Mesendoderm (in vitro differentiated cells): ENCODE data around the gene FGF2.

ENCODE experiments used
- DNase-seq: peaks from one replicate; pipeline ENCODE4 v3.0.0; 2013
- H2AK5ac ChIP-seq: 2 replicates; pipeline ENCODE4 v1.6.1; 2013; ENCODE audit warnings: low read length, inconsistent platforms
- H2BK120ac ChIP-seq: 2 replicates; pipeline ENCODE4 v1.6.1; 2013; ENCODE audit warnings: low read depth, mild to moderate bottlenecking, low read length, moderate library complexity, mixed read lengths
- H2BK15ac ChIP-seq: replicated peaks from 2 replicates; pipeline ENCODE4 v1.6.1; 2013; ENCODE audit warnings: low read depth, mild to moderate bottlenecking, moderate library complexity
- H2BK5ac ChIP-seq: 2 replicates; pipeline ENCODE4 v1.6.1; 2013; ENCODE audit warnings: low read length, inconsistent platforms
- H3K18ac ChIP-seq: 2 replicates; pipeline ENCODE4 v1.6.1; 2013; ENCODE audit warnings: mild to moderate bottlenecking, low read length, mixed read lengths
- H3K23ac ChIP-seq: one replicate; pipeline ENCODE4 v1.6.1; 2013; ENCODE audit warnings: low read length
- H3K27ac ChIP-seq: 2 replicates; pipeline ENCODE4 v1.5.1; 2013; ENCODE audit warnings: low read depth, mild to moderate bottlenecking, inconsistent platforms, low read length, moderate library complexity
- H3K27me3 ChIP-seq: 2 replicates; pipeline ENCODE4 v1.6.1; 2013; ENCODE audit warnings: low read length, control low read depth, mild to moderate bottlenecking, inconsistent platforms; ENCODE audit not compliant: insufficient read depth, poor library complexity
- H3K36me3 ChIP-seq: 2 replicates; pipeline ENCODE4 v1.6.1; 2013; ENCODE audit warnings: low read length, inconsistent platforms; ENCODE audit not compliant: control insufficient read depth, insufficient read depth
- H3K4ac ChIP-seq: one replicate; pipeline ENCODE4 v1.6.1; 2013; ENCODE audit warnings: low read depth, mild to moderate bottlenecking, low read length, moderate library complexity
- H3K4me1 ChIP-seq: 2 replicates; pipeline ENCODE4 v1.6.1; 2013; ENCODE audit warnings: low read depth, low read length, inconsistent platforms; ENCODE audit not compliant: control insufficient read depth
- H3K4me2 ChIP-seq: 2 replicates; pipeline ENCODE4 v1.6.1; 2013; ENCODE audit warnings: low read length
- H3K4me3 ChIP-seq: 2 replicates; pipeline ENCODE4 v1.5.1; 2013; ENCODE audit warnings: mild to moderate bottlenecking, low read length
- H3K56ac ChIP-seq: one replicate; pipeline ENCODE4 v1.6.1; 2013; ENCODE audit warnings: low read length
- H3K79me1 ChIP-seq: 2 replicates; pipeline ENCODE4 v1.6.1; 2013; ENCODE audit warnings: low read length, inconsistent platforms
- H3K79me2 ChIP-seq: 2 replicates; pipeline ENCODE4 v1.6.1; 2013; ENCODE audit warnings: mild to moderate bottlenecking, low read length; ENCODE audit not compliant: control insufficient read depth, insufficient read depth
- H3K9ac ChIP-seq: 2 replicates; pipeline ENCODE4 v1.6.1; 2013; ENCODE audit warnings: low read length, inconsistent platforms
- H4K5ac ChIP-seq: one replicate; pipeline ENCODE4 v1.6.1; 2013; ENCODE audit warnings: low read length
- H4K8ac ChIP-seq: one replicate; pipeline ENCODE4 v1.6.1; 2013; ENCODE audit warnings: low read depth, mild to moderate bottlenecking, control low read depth, low read length, moderate library complexity
- WGBS: extraction: QIAGEN DNeasy Blood & Tissue Kit; methylation state at CpG from one replicate; pipeline ENCODE4 v1.1.7; 2013; ENCODE audit warnings: low lambda C conversion rate, missing lambda C conversion rate; ENCODE audit not compliant: insufficient coverage; ENCODE audit errors: extremely low coverage; 5-methylcytosine and 5-hydroxymethylcytosine counted together

FGF2 gene

DNA sequence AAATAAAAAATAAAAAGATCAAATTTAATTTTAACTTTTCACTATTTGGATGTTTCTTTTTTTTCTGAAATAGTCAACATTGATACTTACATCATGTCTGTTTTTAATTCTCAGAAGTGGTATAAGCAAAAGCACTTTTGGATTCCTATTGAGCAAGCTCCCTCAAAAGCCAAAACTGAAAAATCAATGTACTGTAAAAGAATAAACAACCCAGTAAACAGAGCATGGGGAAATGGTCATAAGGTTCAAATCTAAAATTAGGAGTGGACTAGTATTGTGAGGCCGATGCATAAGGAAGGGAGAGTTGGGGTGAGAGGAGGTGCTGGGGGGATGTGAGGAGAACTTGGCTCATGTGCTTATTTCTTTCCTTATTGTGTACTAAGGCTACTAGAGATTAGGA lies 57.9 kb downstream of the FGF2 start:
- no peak overlapping the region for H2BK120ac ChIP-seq
- H3K79me1 ChIP-seq = peaks cover 7% of the 10 kb centered on the region
- H2AK5ac ChIP-seq = no peak overlapping the region
- H3K23ac ChIP-seq = no peak overlapping the region
- no peaks in the 10 kb centered on the region for H3K4me1 ChIP-seq
- no peak overlapping the region for H3K4me2 ChIP-seq
- no peak overlapping the region for H4K5ac ChIP-seq
- H2BK5ac ChIP-seq = no peak overlapping the region
- no peak overlapping the region for H2BK15ac ChIP-seq
- H3K79me2 ChIP-seq = peaks cover 4% of the 10 kb centered on the region
- H3K4me3 ChIP-seq = no peak overlapping the region
- WGBS = no CpG with 5 or more reads among the region's 1 CpG
- H3K36me3 ChIP-seq = no peaks in the 10 kb centered on the region
- no peak overlapping the region for H3K56ac ChIP-seq
- no peak overlapping the region for H3K27ac ChIP-seq
- H3K27me3 ChIP-seq = no peaks in the 10 kb centered on the region
- no peak overlapping the region for H4K8ac ChIP-seq
- no peak overlapping the region for H3K9ac ChIP-seq
- no peak for DNase-seq
- H3K4ac ChIP-seq = no peak overlapping the region
- H3K18ac ChIP-seq = no peak overlapping the region

DNA sequence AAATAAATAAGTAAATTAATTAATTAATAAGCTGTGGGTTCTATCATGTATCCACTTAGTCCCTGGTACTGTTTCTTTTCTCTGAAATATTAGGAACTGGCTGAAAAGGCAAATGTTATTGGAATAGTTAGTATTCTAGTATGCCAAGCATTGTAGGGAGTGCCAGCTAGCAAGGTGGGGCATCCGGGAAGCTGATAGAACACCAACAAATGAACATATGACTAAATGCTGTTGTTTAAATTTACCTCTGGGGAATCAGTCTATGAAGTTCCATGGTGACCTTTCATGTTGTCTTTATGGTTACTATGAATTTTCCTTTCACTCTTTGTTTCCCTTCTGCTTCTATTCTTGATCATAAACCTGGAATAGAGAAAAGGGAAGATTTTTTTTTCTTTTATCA lies 63.1 kb downstream of the FGF2 start:
- no CpG with 5 or more reads among the region's 1 CpG for WGBS
- Histone ChIP-seq H3K79me1 (peaks cover 4% of the 10 kb centered on the region), H2AK5ac (no peak overlapping the region), H3K4ac (no peak overlapping the region), H3K27ac (no peak overlapping the region), H3K36me3 (no peaks in the 10 kb centered on the region), H3K18ac (no peak overlapping the region), H3K27me3 (no peaks in the 10 kb centered on the region), H2BK120ac (no peak overlapping the region), H3K9ac (no peak overlapping the region), H2BK15ac (no peak overlapping the region), H3K4me2 (no peak overlapping the region), H3K23ac (no peak overlapping the region), H2BK5ac (no peak overlapping the region), H3K4me1 (no peaks in the 10 kb centered on the region), H3K4me3 (no peak overlapping the region), H3K79me2 (peaks cover 4% of the 10 kb centered on the region), H4K5ac (no peak overlapping the region), H4K8ac (no peak overlapping the region), H3K56ac (no peak overlapping the region)
- DNase-seq = no peak

DNA sequence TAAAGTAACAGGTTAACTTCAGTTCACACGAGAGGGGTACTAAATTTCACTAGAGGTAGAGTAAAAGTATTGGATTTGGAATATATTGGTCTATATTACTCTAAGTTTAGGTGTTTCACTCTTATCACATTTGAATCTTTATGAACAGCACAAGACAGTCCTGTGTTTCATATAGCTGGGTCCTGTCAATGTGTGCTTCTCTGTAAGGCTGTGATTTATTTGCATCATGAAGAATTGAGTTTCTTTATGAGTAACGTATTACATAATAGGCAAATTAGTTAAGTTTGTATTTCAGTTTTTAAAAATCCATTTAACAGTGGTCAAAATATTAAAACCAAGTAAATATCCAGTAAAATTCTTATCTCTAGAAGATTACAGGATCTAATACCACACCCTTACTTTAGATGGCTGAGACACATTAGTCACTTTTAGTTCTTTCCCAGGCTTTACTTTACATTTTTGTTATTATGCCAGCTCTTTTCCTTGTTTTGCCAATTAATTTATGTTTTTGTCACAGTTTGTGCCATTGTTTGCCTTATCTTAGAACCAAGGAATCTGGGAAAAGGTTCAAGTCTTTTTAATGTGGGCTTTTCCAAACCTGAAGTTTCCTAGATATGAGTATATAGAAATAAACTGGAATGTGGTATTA lies 63.6 kb downstream of the FGF2 start:
- no peak overlapping the region for H3K9ac ChIP-seq
- H3K18ac ChIP-seq = no peak overlapping the region
- H3K36me3 ChIP-seq = no peaks in the 10 kb centered on the region
- H4K8ac ChIP-seq = no peak overlapping the region
- peaks cover 4% of the 10 kb centered on the region for H3K79me1 ChIP-seq
- H3K79me2 ChIP-seq = peaks cover 4% of the 10 kb centered on the region
- no peaks in the 10 kb centered on the region for H3K27me3 ChIP-seq
- no peak overlapping the region for H2BK120ac ChIP-seq
- H2AK5ac ChIP-seq = no peak overlapping the region
- H4K5ac ChIP-seq = no peak overlapping the region
- H3K27ac ChIP-seq = no peak overlapping the region
- H3K4ac ChIP-seq = no peak overlapping the region
- no peaks in the 10 kb centered on the region for H3K4me1 ChIP-seq
- no peak overlapping the region for H3K23ac ChIP-seq
- WGBS = no CpG with 5 or more reads among the region's 2 CpGs
- DNase-seq = no peak
- no peak overlapping the region for H3K4me2 ChIP-seq
- no peak overlapping the region for H3K56ac ChIP-seq
- no peak overlapping the region for H2BK5ac ChIP-seq
- no peak overlapping the region for H3K4me3 ChIP-seq
- no peak overlapping the region for H2BK15ac ChIP-seq

GRCh38 chr4:122894827-122895226 lies 68.2 kb downstream of the FGF2 start:
- no peak overlapping the region for H3K27ac ChIP-seq
- no peak overlapping the region for H2BK5ac ChIP-seq
- H3K79me2 ChIP-seq = no peaks in the 10 kb centered on the region
- no peak overlapping the region for H3K4me2 ChIP-seq
- no peak overlapping the region for H3K4me3 ChIP-seq
- H3K18ac ChIP-seq = no peak overlapping the region
- H3K4ac ChIP-seq = no peak overlapping the region
- no peak overlapping the region for H2AK5ac ChIP-seq
- H2BK120ac ChIP-seq = no peak overlapping the region
- H4K5ac ChIP-seq = no peak overlapping the region
- no peaks in the 10 kb centered on the region for H3K4me1 ChIP-seq
- H3K27me3 ChIP-seq = no peaks in the 10 kb centered on the region
- H3K23ac ChIP-seq = no peak overlapping the region
- no peak overlapping the region for H4K8ac ChIP-seq
- H3K79me1 ChIP-seq = peaks cover 2% of the 10 kb centered on the region
- WGBS = no CpG with 5 or more reads among the region's 3 CpGs
- no peak overlapping the region for H3K56ac ChIP-seq
- H2BK15ac ChIP-seq = no peak overlapping the region
- no peaks in the 10 kb centered on the region for H3K36me3 ChIP-seq
- no peak overlapping the region for H3K9ac ChIP-seq
- peak; percentile 37 for DNase-seq

GRCh38 chr4:122895336-122895995 lies 68.8 kb downstream of the FGF2 start:
- Histone ChIP-seq H3K79me1 (peaks cover 2% of the 10 kb centered on the region), H3K56ac (no peak overlapping the region), H2BK120ac (no peak overlapping the region), H4K5ac (no peak overlapping the region), H3K9ac (no peak overlapping the region), H4K8ac (no peak overlapping the region), H2BK5ac (no peak overlapping the region), H3K27me3 (no peaks in the 10 kb centered on the region), H3K36me3 (no peaks in the 10 kb centered on the region), H2AK5ac (no peak overlapping the region), H3K23ac (no peak overlapping the region), H3K4ac (no peak overlapping the region), H3K18ac (no peak overlapping the region), H3K27ac (no peak overlapping the region), H3K4me3 (no peak overlapping the region), H2BK15ac (no peak overlapping the region), H3K4me1 (no peaks in the 10 kb centered on the region), H3K4me2 (no peak overlapping the region), H3K79me2 (no peaks in the 10 kb centered on the region)
- no CpG with 5 or more reads among the region's 1 CpG for WGBS
- no peak for DNase-seq

- Histone ChIP-seq H2BK120ac (no peak overlapping the region), H3K18ac (no peak overlapping the region), H3K79me2 (no peaks in the 10 kb centered on the region), H3K27me3 (no peaks in the 10 kb centered on the region), H3K79me1 (peaks cover 2% of the 10 kb centered on the region), H3K4me3 (no peak overlapping the region), H3K9ac (no peak overlapping the region), H3K27ac (no peak overlapping the region), H3K4me1 (no peaks in the 10 kb centered on the region), H3K36me3 (no peaks in the 10 kb centered on the region), H2BK15ac (no peak overlapping the region), H2AK5ac (no peak overlapping the region), H2BK5ac (no peak overlapping the region), H3K4me2 (no peak overlapping the region), H4K5ac (no peak overlapping the region), H3K56ac (no peak overlapping the region), H3K23ac (no peak overlapping the region), H4K8ac (no peak overlapping the region), H3K4ac (no peak overlapping the region)
- no CpG with 5 or more reads among the region's 1 CpG for WGBS
- DNase-seq = no peak
Observed at GRCh38 chr4:122896270-122896669, 69.6 kb downstream of the FGF2 start.
